Cardiac fibroblast (primary cell): ENCODE measurements around the gene NELFB.

Experiments used
- DNase-seq, 2 donors: peaks; one replicate each; pipeline versions ENCODE4 v3.0.0 to v3.0.0-alpha.2; 2010; ENCODE audit warnings: low read depth in 2 of 2
- H3K4me3 ChIP-seq, 2 donors: replicated peaks in 1 of 2; 1 replicate in 1 of 2; 2 replicates in 1 of 2; pipeline ENCODE4 v1.5.1; 2011; ENCODE audit warnings: low read depth in 2 of 2, low read length in 2 of 2, mild to moderate bottlenecking in 2 of 2, moderate library complexity in 1 of 2
- CTCF ChIP-seq: IDR thresholded peaks from one replicate; pipeline ENCODE4 v1.5.1; 2011; ENCODE audit warnings: low read depth, mild to moderate bottlenecking, low read length, inconsistent platforms

Gene NELFB

GRCh38 chr9:137317021-137317717, 62.0 kb downstream of the NELFB start:
- TF ChIP-seq CTCF: no peak
- no peak overlapping the region for H3K4me3 ChIP-seq
- no peak for DNase-seq

- no peak for DNase-seq
- no peak overlapping the region for H3K4me3 ChIP-seq
- no peak for TF ChIP-seq CTCF
These were observed 62.8 kb downstream of the NELFB start for GRCh38 chr9:137317718-137318511.

- DNase-seq: no peak
- no peak overlapping the region for H3K4me3 ChIP-seq
- no peak for TF ChIP-seq CTCF
These were observed 63.5 kb downstream of the NELFB start for GRCh38 chr9:137318602-137319001.

- H3K4me3 ChIP-seq: no peak overlapping the region
- peak; percentile 63 for TF ChIP-seq CTCF
- DNase-seq: peak in 1 of 2 donors; percentile 70
These were observed 64.0 kb downstream of the NELFB start for GRCh38 chr9:137319011-137319738.

GRCh38 chr9:137319739-137320551, 64.8 kb downstream of the NELFB start:
- no peak for TF ChIP-seq CTCF
- H3K4me3 ChIP-seq: no peak overlapping the region
- no peak for DNase-seq
